Naive thymus-derived CD4-positive, alpha-beta T cell (primary cell): ENCODE measurements around the gene MON2. TPM values are rescaled to one million over a fixed set of nuclear protein-coding genes. Genes with fewer than 3 reads are reported as not detected.

Experiments used
- ATAC-seq: fragments of 150-1000 bp; cut with Tn5 transposase; 2 replicates; pipeline ENCODE4 v1.10.0; 2021; ENCODE audit warnings: mild to moderate bottlenecking, moderate library complexity
- CTCF ChIA-PET: fragments of 350-600 bp; sonication (Branson Sonifier 250); formaldehyde crosslinking; loops from one replicate; lab custom pipeline; 2021; ENCODE audit warnings: antibody characterized with exemption; lab: Charles Lee
- POLR2A ChIA-PET: fragments of 350-600 bp; sonication (Branson Sonifier 250); formaldehyde crosslinking; loops from one replicate; lab custom pipeline; 2021; ENCODE audit warnings: antibody characterized with exemption, inconsistent platforms; lab: Charles Lee
- DNase-seq, 9 donors: peaks; one replicate each; pipeline versions ENCODE4 v3.0.0 to v3.0.0-alpha.2; 2020 to 2022; ENCODE audit warnings: mixed read lengths in 1 of 9
- H3K27ac ChIP-seq: one replicate; pipeline ENCODE4 v1.7.0; 2013; ENCODE audit warnings: mild to moderate bottlenecking, low read depth, low read length, moderate library complexity
- H3K27me3 ChIP-seq, 2 donors: one replicate each; pipeline ENCODE4 v1.7.0; 2013; ENCODE audit warnings: low read length in 2 of 2, mild to moderate bottlenecking in 2 of 2, moderate library complexity in 2 of 2; ENCODE audit not compliant: control insufficient read depth in 2 of 2, insufficient read depth in 2 of 2
- H3K36me3 ChIP-seq, 3 experiments: 1 replicate in 2 of 3; 2 replicates in 1 of 3; pipeline ENCODE4 v1.7.0; 2013; ENCODE audit warnings: low read length in 3 of 3, mild to moderate bottlenecking in 3 of 3, moderate library complexity in 1 of 3; ENCODE audit not compliant: insufficient read depth in 3 of 3, control insufficient read depth in 2 of 3
- H3K4me1 ChIP-seq, 2 donors: one replicate each; pipeline ENCODE4 v1.7.0; 2013; ENCODE audit warnings: low read length in 2 of 2, mild to moderate bottlenecking in 2 of 2, moderate library complexity in 1 of 2; ENCODE audit not compliant: control insufficient read depth in 2 of 2, insufficient read depth in 2 of 2
- H3K4me3 ChIP-seq: 2 replicates; pipeline ENCODE4 v1.7.0; 2013; ENCODE audit warnings: mild to moderate bottlenecking, low read length
- H3K9me3 ChIP-seq, 3 experiments: 1 replicate in 2 of 3; 2 replicates in 1 of 3; pipeline ENCODE4 v1.7.0; 2013; ENCODE audit warnings: low read length in 3 of 3; ENCODE audit not compliant: control insufficient read depth in 2 of 3
- H3K27ac Mint-ChIP-seq, 9 donors: one replicate each; pipeline ENCODE4 v1.8.0; 2020 to 2022; ENCODE audit warnings: mixed read lengths in 9 of 9, mild to moderate bottlenecking in 8 of 9, moderate library complexity in 5 of 9, inconsistent platforms in 2 of 9
- H3K27me3 Mint-ChIP-seq, 5 donors: one replicate each; pipeline ENCODE4 v1.8.0; 2021 to 2022; ENCODE audit warnings: mixed read lengths in 5 of 5, mild to moderate bottlenecking in 1 of 5
- H3K36me3 Mint-ChIP-seq, 5 donors: one replicate each; pipeline ENCODE4 v1.8.0; 2020 to 2022; ENCODE audit warnings: mixed read lengths in 5 of 5, mild to moderate bottlenecking in 3 of 5, inconsistent platforms in 1 of 5
- H3K4me1 Mint-ChIP-seq, 7 donors: one replicate each; pipeline ENCODE4 v1.8.0; 2020 to 2022; ENCODE audit warnings: mixed read lengths in 7 of 7, mild to moderate bottlenecking in 3 of 7, inconsistent platforms in 1 of 7
- H3K4me3 Mint-ChIP-seq, 10 donors: one replicate each; pipeline ENCODE4 v1.8.0; 2020 to 2022; ENCODE audit warnings: mild to moderate bottlenecking in 10 of 10, mixed read lengths in 10 of 10, moderate library complexity in 6 of 10, inconsistent platforms in 2 of 10
- H3K9me3 Mint-ChIP-seq, 11 donors: one replicate each; pipeline ENCODE4 v1.8.0; 2020 to 2022; ENCODE audit warnings: mixed read lengths in 11 of 11, mild to moderate bottlenecking in 4 of 11, inconsistent platforms in 1 of 11, moderate library complexity in 1 of 11
- intact Hi-C, 2 donors: fragments of 100-400 bp; cut with micrococcal nuclease; formaldehyde crosslinking; loops; one replicate each; pipeline ENCODE4 v1.15.1; 2023
- polyA plus RNA-seq, 2 donors: library from polyadenylated mRNA; unstranded; fragments of 300-500 nt; fragmentation: Illumina TruSeq; gene quantifications; one replicate each; pipeline ENCODE4 v1.2.3, GENCODE V29; 2021
- total RNA-seq, 6 experiments: library from RNA in 5 of 6; stranded (reverse) in 5 of 6; gene quantifications; 1 replicate in 5 of 6; 2 replicates in 1 of 6; pipeline ENCODE4 v1.2.3 and lab custom pipeline; 2021 to 2026

The MON2 gene
- total and polyA plus RNA-seq, 7 experiments from 2014 or later, result 18.2 to 96.3 (median 68.5) TPM

- no peak overlapping the region for H3K4me3 ChIP-seq
- Mint-ChIP-seq H3K4me3 (no peak overlapping the region), H3K27ac (no peak overlapping the region), H3K9me3 (no peaks in the 10 kb centered on the region), H3K36me3 (peaks cover 0 to 8% (median 3%) of the 10 kb centered on the region in 5 donors), H3K4me1 (peaks cover 4 to 10% (median 7%) of the 10 kb centered on the region in 7 donors), H3K27me3 (peaks cover 44 to 63% (median 48%) of the 10 kb centered on the region in 5 donors)
- H3K27me3 ChIP-seq, result peaks cover 7 to 8% of the 10 kb centered on the region in 2 donors
- no peak overlapping the region for H3K27ac ChIP-seq
- ChIA-PET POLR2A (no interaction called here), CTCF (no interaction called here)
- intact Hi-C loops, result no loop called here
- H3K4me1 ChIP-seq, result peaks cover 0 to 3% of the 10 kb centered on the region in 2 donors
- H3K36me3 ChIP-seq, result no peaks in the 10 kb centered on the region
- no peak for ATAC-seq
- no peaks in the 10 kb centered on the region for H3K9me3 ChIP-seq
- DNase-seq, result no peak
Observed at GRCh38 chr12:62627181-62627580, 160.6 kb downstream of the MON2 start.

GRCh38 chr12:62629413-62629812 lies 162.8 kb downstream of the MON2 start:
- H3K36me3 ChIP-seq, result no peaks in the 10 kb centered on the region
- ChIA-PET POLR2A (no interaction called here), CTCF (interaction anchor here (1.0 kb wide), 1 partner anchor 48 kb away, joined by 3 read pairs; no protein-coding TSS in a partner anchor)
- no peak for DNase-seq
- peaks cover 0 to 8% (median 3%) of the 10 kb centered on the region in 5 donors for H3K36me3 Mint-ChIP-seq
- H3K4me1 Mint-ChIP-seq, result peaks cover 4 to 17% (median 12%) of the 10 kb centered on the region in 7 donors
- H3K9me3 Mint-ChIP-seq, result peaks cover 0 to 4% (median 0%) of the 10 kb centered on the region in 11 donors
- H3K4me3 ChIP-seq, result no peak overlapping the region
- peaks cover 0 to 9% of the 10 kb centered on the region in 2 donors for H3K4me1 ChIP-seq
- H3K4me3 Mint-ChIP-seq, result no peak overlapping the region
- no peak overlapping the region for H3K27ac ChIP-seq
- peaks cover 61 to 81% (median 71%) of the 10 kb centered on the region in 5 donors for H3K27me3 Mint-ChIP-seq
- H3K27me3 ChIP-seq, result peaks cover 7 to 11% of the 10 kb centered on the region in 2 donors
- intact Hi-C loops, result no loop called here
- no peak overlapping the region for H3K27ac Mint-ChIP-seq
- ATAC-seq, result no peak
- H3K9me3 ChIP-seq, result no peaks in the 10 kb centered on the region

GRCh38 chr12:62629971-62630739 lies 163.5 kb downstream of the MON2 start:
- Histone ChIP-seq H3K27ac (no peak overlapping the region), H3K27me3 (peaks cover 7 to 11% of the 10 kb centered on the region in 2 donors), H3K36me3 (no peaks in the 10 kb centered on the region), H3K9me3 (no peaks in the 10 kb centered on the region), H3K4me3 (no peak overlapping the region), H3K4me1 (peaks cover 0 to 9% of the 10 kb centered on the region in 2 donors)
- ChIA-PET CTCF (no interaction called here), POLR2A (no interaction called here)
- Mint-ChIP-seq H3K9me3 (peaks cover 0 to 4% (median 0%) of the 10 kb centered on the region in 11 donors), H3K4me3 (no peak overlapping the region), H3K4me1 (peaks cover 4 to 17% (median 10%) of the 10 kb centered on the region in 7 donors), H3K36me3 (peaks cover 0 to 8% (median 3%) of the 10 kb centered on the region in 5 donors), H3K27me3 (peaks cover 66 to 84% (median 76%) of the 10 kb centered on the region in 5 donors), H3K27ac (no peak overlapping the region)
- DNase-seq (no peak), ATAC-seq (no peak)
- intact Hi-C loops, result no loop called here

GRCh38 chr12:62631471-62632410 lies 165.1 kb downstream of the MON2 start:
- CTCF ChIA-PET, result interaction anchor here (0.9 kb wide), 1 partner anchor 50 kb away, joined by 3 read pairs; no protein-coding TSS in a partner anchor

GRCh38 chr12:62632411-62632918 lies 165.8 kb downstream of the MON2 start:
- Mint-ChIP-seq H3K27me3 (peaks cover 69 to 87% (median 82%) of the 10 kb centered on the region in 5 donors), H3K27ac (no peak overlapping the region), H3K9me3 (peaks cover 0 to 4% (median 0%) of the 10 kb centered on the region in 11 donors), H3K4me1 (peaks cover 4 to 17% (median 9%) of the 10 kb centered on the region in 7 donors), H3K4me3 (peak overlapping the region; percentile 77 to 90 (median 84)), H3K36me3 (peaks cover 0 to 8% (median 3%) of the 10 kb centered on the region in 5 donors)
- Histone ChIP-seq H3K27me3 (peaks cover 7 to 11% of the 10 kb centered on the region in 2 donors), H3K27ac (no peak overlapping the region), H3K9me3 (no peaks in the 10 kb centered on the region), H3K36me3 (no peaks in the 10 kb centered on the region), H3K4me1 (peaks cover 0 to 9% of the 10 kb centered on the region in 2 donors), H3K4me3 (peak overlapping the region; percentile 45)
- DNase-seq (peak in 3 of 9 donors; percentile 2 to 16 (median 9)), ATAC-seq (peak; percentile 46)
- POLR2A ChIA-PET, result no interaction called here
- CTCF ChIA-PET, result interaction anchor here (0.9 kb wide), 1 partner anchor 51 kb away, joined by 3 read pairs; no protein-coding TSS in a partner anchor
- intact Hi-C loops, result loop anchor here (2.0 kb wide), 2 partner anchors 28 to 30 kb away; no protein-coding TSS in a partner anchor

More at GRCh38 chr12:62631471-62632410, 165.1 kb downstream of the MON2 start:
- Histone ChIP-seq H3K27ac (no peak overlapping the region), H3K27me3 (peaks cover 7 to 11% of the 10 kb centered on the region in 2 donors), H3K4me1 (peaks cover 0 to 9% of the 10 kb centered on the region in 2 donors), H3K9me3 (no peaks in the 10 kb centered on the region), H3K4me3 (peak overlapping the region; percentile 45), H3K36me3 (no peaks in the 10 kb centered on the region)
- no peak overlapping the region for H3K27ac Mint-ChIP-seq
- ATAC-seq (peak; percentile 65), DNase-seq (peak in 6 of 9 donors; percentile 8 to 18 (median 12))
- H3K4me1 Mint-ChIP-seq, result peaks cover 4 to 17% (median 9%) of the 10 kb centered on the region in 7 donors
- H3K36me3 Mint-ChIP-seq, result peaks cover 0 to 8% (median 3%) of the 10 kb centered on the region in 5 donors
- POLR2A ChIA-PET, result no interaction called here
- H3K4me3 Mint-ChIP-seq, result peak overlapping the region; percentile 77 to 90 (median 84)
- peaks cover 69 to 91% (median 81%) of the 10 kb centered on the region in 5 donors for H3K27me3 Mint-ChIP-seq
- intact Hi-C loops, result loop anchor here (2.0 kb wide), 2 partner anchors 27 to 29 kb away; no protein-coding TSS in a partner anchor
- peaks cover 0 to 4% (median 0%) of the 10 kb centered on the region in 11 donors for H3K9me3 Mint-ChIP-seq

GRCh38 chr12:62635649-62636048 lies 169.0 kb downstream of the MON2 start:
- H3K27me3 ChIP-seq, result peaks cover 7 to 11% of the 10 kb centered on the region in 2 donors
- H3K27me3 Mint-ChIP-seq, result peaks cover 42 to 61% (median 55%) of the 10 kb centered on the region in 5 donors
- CTCF ChIA-PET, result no interaction called here

More at GRCh38 chr12:62635649-62636048, 169.0 kb downstream of the MON2 start:
- POLR2A ChIA-PET, result interaction anchor here (0.8 kb wide), 1 partner anchor 32 kb away, joined by 3 read pairs; no protein-coding TSS in a partner anchor
- H3K4me3 Mint-ChIP-seq, result no peak overlapping the region
- peaks cover 0 to 4% (median 0%) of the 10 kb centered on the region in 11 donors for H3K9me3 Mint-ChIP-seq
- Histone ChIP-seq H3K36me3 (no peaks in the 10 kb centered on the region), H3K27ac (no peak overlapping the region), H3K4me1 (peaks cover 0 to 9% of the 10 kb centered on the region in 2 donors), H3K4me3 (no peak overlapping the region), H3K9me3 (no peaks in the 10 kb centered on the region)
- DNase-seq (no peak), ATAC-seq (no peak)
- intact Hi-C loops, result no loop called here
- H3K36me3 Mint-ChIP-seq, result peaks cover 0 to 4% (median 0%) of the 10 kb centered on the region in 5 donors
- no peak overlapping the region for H3K27ac Mint-ChIP-seq
- H3K4me1 Mint-ChIP-seq, result peaks cover 4 to 17% (median 9%) of the 10 kb centered on the region in 7 donors
